HG03558 (cell line): ENCODE results near the gene JAML.

Experiments used
- ATAC-seq: cut with Tn5 transposase; IDR thresholded peaks from one replicate; pipeline ENCODE4 v1.9.1; 2021; ENCODE audit warnings: moderate number of reproducible peaks; ENCODE audit not compliant: unreplicated experiment; ENCODE audit errors: extremely low read depth

JAML gene

DNA sequence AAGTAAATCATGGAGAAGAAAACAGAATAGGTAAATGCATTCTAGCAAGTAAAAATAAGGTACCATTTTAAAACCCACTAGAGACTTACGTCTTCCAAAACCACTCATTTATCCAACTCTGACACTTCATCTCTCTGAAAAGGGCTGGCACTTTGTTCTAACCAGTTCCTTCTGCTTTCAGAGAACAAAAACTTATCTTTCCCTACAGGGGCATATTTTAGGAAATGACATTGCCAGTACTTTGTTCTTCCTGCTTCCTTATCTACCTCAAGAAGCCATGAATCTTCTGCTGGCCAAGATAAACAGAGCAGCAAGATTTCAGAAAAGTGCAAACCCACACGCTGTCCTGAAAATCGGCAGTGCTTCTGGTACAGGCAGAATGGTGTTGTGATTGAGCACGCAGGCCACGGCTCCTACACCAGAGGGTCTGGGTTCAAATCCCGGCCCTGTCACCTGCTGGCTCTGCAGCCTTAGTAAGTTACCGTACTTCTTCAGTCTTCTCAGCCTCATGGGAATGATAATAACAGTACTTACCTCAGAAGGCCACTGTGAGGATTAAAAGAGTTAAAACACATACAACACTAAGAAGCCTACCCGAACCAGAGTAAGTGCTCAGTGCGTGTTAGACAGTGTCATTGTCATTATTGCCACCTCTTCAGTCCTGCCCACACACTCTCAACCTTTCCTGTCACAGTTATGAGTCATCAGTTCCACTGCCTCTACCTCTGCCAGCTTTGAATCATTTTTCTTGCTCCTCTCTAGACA lies 16.4 kb upstream of the JAML start:
- peak; percentile 87 for ATAC-seq

GRCh38 chr11:118239509-118240205 lies 14.8 kb upstream of the JAML start:
- no peak for ATAC-seq

DNA sequence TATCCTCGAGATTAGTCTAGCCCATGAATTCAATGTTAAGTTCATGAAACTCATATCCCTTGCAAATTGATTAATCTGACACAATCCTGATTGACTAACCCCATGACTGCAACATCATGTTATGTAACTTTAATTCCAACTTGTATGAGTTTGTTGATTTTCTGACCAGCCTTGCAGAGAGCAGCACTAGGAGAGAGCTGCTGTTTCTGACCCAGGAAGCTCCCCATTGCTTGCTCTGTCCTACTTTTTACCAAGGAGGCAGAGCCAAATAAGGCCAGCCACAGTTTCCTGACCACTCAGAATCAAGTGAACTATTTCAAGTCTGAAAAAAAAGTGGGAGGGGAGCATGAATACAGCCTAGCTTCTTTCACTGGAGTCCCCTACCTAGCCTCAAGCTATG lies 14.1 kb upstream of the JAML start:
- no peak for ATAC-seq

DNA sequence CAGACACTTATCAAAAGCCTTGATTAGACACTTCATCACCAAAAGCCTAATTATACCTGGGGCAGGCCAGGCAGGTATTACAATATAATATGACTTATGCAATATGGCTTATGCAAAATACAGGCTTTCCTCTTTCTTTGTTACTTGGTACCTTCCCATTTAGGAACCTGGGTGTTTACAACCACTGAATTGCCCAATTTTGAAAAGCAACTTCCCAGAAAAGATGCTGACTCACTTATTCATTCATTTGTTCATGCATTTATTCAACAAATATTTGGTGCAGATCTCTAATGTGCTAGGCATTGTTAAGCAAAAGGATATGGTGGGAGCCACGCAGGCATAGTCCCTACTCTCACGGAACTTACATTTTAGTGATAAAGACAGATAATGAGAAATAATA lies 13.6 kb upstream of the JAML start:
- no peak for ATAC-seq

DNA sequence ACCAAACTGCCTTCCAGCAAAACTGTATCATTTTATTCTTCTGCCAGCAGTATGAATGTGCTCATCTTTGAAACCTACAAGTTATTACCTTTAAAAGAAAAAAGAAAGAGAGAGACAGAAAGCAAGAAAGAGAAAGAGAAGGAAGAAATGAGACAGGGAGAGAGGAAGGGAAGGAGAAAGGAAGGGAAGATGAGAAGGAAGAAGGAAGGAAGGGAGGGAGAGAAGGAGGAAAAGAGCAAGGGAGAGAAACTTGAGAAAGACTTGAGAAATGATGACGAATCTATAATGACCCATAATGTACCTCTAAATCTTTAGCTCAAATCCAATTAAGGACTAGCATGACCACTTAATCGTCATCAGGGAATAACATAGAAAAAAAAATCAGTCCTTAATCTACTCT lies 11.4 kb upstream of the JAML start:
- no peak for ATAC-seq

- ATAC-seq, result no peak
Observed at GRCh38 chr11:118234833-118235232, 10.0 kb upstream of the JAML start.

GRCh38 chr11:118233850-118234249 lies 9.0 kb upstream of the JAML start:
- ATAC-seq, result no peak

- ATAC-seq, result no peak
Observed at GRCh38 chr11:118233377-118233776, 8.6 kb upstream of the JAML start.

DNA sequence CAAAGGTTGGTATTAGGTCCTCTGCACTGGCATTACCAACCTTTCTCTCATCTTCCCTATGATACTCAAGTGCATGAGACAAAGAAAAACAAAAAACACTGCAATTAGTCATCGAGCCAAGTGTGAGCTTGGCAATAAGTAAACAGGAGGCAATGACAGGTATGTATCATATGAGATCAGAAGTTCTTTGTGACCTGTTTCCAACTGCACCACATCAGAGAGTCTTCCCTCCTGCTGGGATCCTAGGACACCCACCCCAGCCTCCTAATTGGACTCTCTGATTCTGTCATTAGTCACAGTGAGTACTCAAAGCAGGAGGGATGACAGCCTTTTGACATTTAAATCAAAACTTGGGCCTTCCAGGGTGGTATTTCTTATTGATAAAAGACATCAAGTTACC lies 7.8 kb upstream of the JAML start:
- no peak for ATAC-seq

- ATAC-seq, result no peak
Observed at GRCh38 chr11:118231461-118231860, 6.7 kb upstream of the JAML start.

GRCh38 chr11:118230088-118230487 lies 5.3 kb upstream of the JAML start:
- ATAC-seq, result no peak

DNA sequence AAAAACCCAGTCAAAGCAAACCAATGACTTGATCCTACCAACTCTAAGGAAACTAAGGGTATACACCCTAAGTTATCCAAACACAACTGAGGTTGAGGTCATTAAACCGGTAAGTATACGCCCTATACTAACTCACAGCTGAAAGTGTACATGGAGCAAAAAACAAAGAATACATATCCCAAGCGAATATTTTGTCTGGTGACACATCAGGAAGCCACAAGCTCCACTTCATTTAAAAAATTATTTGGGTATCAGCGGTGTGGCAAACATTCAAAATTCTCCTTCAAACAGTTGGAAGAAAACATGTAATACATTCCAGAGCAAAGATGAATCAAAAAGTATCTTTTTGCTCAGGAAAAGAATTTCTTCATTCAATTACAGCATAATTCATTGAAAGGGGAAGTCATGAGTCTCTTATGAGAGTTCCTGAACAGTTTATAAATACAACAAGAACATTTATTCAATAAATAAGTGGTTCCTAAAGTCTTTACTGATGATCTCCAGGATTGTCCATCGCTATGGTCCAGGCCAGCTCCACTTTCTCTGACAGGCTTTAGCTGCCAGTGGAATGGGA lies 4.5 kb upstream of the JAML start:
- ATAC-seq, result no peak

DNA sequence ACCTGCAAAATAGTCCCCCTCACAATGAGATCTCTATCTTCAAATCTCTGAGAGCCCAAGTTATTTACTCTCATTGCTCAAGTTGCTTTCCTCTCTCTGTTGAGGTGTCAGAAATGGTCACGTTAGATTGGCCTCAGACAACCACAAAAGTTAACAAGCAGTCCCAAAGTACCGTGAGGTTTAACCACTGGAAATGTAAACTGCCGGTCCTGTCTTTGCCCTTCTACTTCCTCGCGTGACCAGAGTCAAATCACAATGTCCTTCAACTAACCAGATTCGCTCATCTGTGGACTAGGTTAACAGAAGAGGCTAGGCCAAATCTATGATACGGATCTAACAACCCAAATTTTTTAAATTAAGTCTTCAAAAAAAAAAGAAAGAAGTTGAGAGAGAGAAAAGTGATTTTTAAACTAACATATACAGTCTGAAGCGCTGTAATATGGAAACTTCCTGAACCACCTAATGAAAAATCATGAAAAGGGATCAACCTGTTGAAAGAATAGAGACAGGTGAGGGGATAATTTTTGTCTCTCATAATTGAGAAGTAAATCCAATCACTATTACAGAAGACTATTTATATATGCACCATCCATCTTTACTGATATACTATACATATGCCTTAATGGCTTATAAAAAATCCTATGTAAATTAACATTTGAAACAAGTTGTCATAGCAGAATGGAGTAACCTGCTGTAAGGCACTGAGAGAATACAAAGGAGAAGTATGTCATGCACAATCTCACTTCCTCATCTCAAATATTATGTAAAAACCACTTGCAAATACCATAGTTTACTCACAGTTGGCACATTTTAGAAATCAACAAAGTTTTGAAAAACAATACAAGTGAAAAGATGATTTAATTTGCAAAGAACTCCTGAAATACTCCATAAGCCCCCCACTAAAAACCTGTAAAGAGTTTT lies 3.3 kb upstream of the JAML start:
- ATAC-seq, result peak; percentile 33

- no peak for ATAC-seq
Observed at GRCh38 chr11:118226781-118227180, 2.0 kb upstream of the JAML start.

DNA sequence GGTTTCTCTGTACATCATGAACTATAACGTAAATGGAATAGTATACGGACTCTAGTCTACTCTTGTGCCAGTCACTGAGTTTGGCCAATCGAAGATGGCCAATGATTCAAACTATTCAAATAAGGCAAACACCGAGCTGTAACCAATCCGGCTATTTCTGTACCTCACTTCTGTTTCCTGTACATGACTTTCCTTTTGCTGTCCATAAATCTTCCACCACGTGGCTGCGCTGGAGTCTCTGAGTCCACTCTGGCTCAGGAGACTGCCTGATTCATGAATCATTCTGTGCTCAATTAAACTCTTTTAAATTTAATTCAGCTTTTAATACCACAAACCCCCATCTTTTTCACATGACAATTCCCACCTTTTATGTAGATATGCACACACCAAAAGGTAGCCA lies 1.5 kb upstream of the JAML start:
- ATAC-seq, result no peak

DNA sequence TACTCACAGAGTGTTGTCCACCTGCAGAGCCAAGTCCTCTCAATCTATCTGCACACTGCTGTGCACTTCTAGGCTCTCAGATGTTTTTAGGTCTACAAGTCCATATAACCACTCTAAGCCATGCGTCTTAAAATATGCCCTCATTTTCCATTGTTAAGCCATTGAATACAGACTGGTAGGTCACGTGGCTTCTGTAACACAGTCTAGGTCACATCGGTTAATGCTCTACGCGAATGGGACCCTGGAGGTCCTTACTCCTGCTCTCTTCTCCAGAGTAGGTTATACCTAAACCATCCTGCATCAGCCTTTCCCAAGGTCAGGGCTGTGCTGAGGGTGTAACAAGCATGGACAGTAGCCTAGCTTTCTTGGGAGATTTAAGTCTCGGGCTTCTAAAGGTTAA lies 819 bp downstream of the JAML start:
- no peak for ATAC-seq

DNA sequence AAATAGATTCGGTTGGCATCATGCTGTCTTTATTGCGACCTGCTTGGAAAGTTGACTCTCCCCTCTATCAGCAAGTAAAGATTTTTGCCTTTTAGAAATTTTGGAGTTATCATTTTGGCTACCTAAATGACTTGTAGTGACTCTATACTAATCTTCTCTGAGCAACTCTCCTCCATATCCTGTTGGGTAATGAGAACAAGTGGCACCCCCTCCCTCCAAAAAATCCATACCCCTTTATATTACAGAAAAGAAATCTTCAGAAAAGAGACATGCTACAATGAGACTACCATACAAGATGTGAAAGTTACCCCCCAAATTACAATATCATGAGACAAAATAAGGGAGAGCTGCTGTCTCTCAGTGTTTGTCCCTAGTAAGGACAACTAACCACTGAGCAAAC lies 1.2 kb downstream of the JAML start:
- no peak for ATAC-seq

DNA sequence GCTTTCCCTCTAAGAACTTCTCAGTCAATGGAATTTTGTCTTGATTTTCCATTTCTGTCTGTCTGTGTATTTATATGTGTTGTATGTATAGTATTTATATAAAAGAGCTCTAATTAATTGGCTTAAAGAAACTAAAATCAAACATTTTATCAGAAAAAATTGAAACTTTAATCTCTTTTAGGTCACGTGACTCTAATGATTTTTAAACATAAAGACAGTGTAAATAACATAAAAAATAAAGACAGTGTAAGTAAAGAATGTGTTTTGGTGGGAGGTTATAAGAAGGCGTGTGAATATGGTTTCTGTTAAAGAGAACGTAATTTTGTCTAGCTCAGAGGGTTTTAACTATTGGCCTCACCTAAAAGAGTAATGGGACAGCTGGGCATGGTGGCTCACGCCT lies 2.4 kb downstream of the JAML start:
- no peak for ATAC-seq

- no peak for ATAC-seq
Observed at GRCh38 chr11:118221419-118221818, 3.4 kb downstream of the JAML start.

DNA sequence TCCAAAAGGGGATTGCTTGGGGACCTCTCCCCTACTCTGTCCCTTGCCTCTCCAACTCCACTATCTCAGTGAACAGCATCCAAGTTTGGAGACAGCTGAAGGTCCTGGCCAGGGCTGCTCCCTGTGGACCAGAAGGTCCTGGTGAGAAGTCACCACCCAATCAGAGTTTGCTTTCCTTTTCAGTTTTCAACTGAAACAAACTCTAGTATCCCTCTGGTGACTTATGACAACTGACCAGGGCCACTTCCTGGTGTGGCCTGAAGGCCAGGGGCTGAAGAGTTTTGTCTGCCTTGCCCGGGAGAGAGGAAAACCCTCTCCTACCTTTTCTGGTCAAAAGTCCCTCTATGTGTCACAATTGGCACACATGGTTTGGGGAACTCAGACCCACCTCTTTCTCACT lies 5.1 kb downstream of the JAML start:
- no peak for ATAC-seq

GRCh38 chr11:118219244-118219643 lies 5.6 kb downstream of the JAML start:
- no peak for ATAC-seq
